Hepatocyte (in vitro differentiated cells): Measurements from ENCODE around the gene HOXA5. TPM values are rescaled to one million over a fixed set of nuclear protein-coding genes. Genes with fewer than 3 reads are reported as not detected.

Source experiments
- DNase-seq: peaks from one replicate; pipeline ENCODE4 v3.0.0-alpha.2; 2016; ENCODE audit warnings: low spot score
- H2AFZ ChIP-seq: fragments of 200-600 bp; sonication (generic); 2 replicates; pipeline ENCODE4 v1.6.0; 2016; ENCODE audit warnings: antibody characterized with exemption, mild to moderate bottlenecking
- H3K27ac ChIP-seq: fragments of 200-600 bp; sonication (generic); 2 replicates; pipeline ENCODE4 v1.5.1; 2016; ENCODE audit warnings: mild to moderate bottlenecking
- H3K27me3 ChIP-seq: fragments of 200-600 bp; sonication (generic); 2 replicates; pipeline ENCODE4 v1.6.1; 2016
- H3K36me3 ChIP-seq: fragments of 200-600 bp; sonication (generic); replicated peaks from 2 replicates; pipeline ENCODE4 v1.5.1; 2016; ENCODE audit warnings: low read depth; ENCODE audit not compliant: insufficient read depth
- H3K4me1 ChIP-seq: fragments of 200-600 bp; sonication (generic); 2 replicates; pipeline ENCODE4 v1.5.1; 2016; ENCODE audit warnings: mild to moderate bottlenecking, moderate library complexity; ENCODE audit not compliant: insufficient read depth
- H3K4me2 ChIP-seq: fragments of 200-600 bp; sonication (generic); 2 replicates; pipeline ENCODE4 v1.6.0; 2016
- H3K4me3 ChIP-seq: fragments of 200-600 bp; sonication (generic); 2 replicates; pipeline ENCODE4 v1.5.1; 2016; ENCODE audit warnings: mild to moderate bottlenecking
- H3K79me2 ChIP-seq: fragments of 200-600 bp; sonication (generic); 2 replicates; pipeline ENCODE4 v1.6.0; 2017; ENCODE audit warnings: mild to moderate bottlenecking
- H3K9me2 ChIP-seq: fragments of 200-600 bp; sonication (generic); replicated peaks from 2 replicates; pipeline ENCODE4 v1.6.0; 2017; ENCODE audit warnings: mild to moderate bottlenecking; ENCODE audit not compliant: insufficient read depth
- H3K9me3 ChIP-seq: fragments of 200-600 bp; sonication (generic); 2 replicates; pipeline ENCODE4 v1.5.1; 2016; ENCODE audit warnings: low read depth, mild to moderate bottlenecking
- H4K20me1 ChIP-seq: fragments of 200-600 bp; sonication (generic); 2 replicates; pipeline ENCODE4 v1.6.0; 2016; ENCODE audit warnings: mild to moderate bottlenecking; ENCODE audit not compliant: insufficient read depth, poor library complexity, severe bottlenecking
- EZH2 ChIP-seq: fragments of 200-600 bp; sonication (generic); IDR thresholded peaks from 2 replicates; pipeline ENCODE4 v1.6.1; 2016; ENCODE audit warnings: antibody characterized with exemption, mild to moderate bottlenecking, borderline replicate concordance
- EZH2phosphoT487 ChIP-seq: fragments of 200-600 bp; sonication (generic); IDR thresholded peaks from one replicate; pipeline ENCODE4 v1.6.1; 2018; ENCODE audit warnings: antibody characterized with exemption, mild to moderate bottlenecking, low read depth, moderate library complexity; ENCODE audit not compliant: unreplicated experiment, severe bottlenecking
- WGBS: methylation state at CpG from one replicate; pipeline ENCODE4 v1.1.6; 2016; ENCODE audit warnings: low lambda C conversion rate; ENCODE audit errors: missing lambda C conversion rate; 5-methylcytosine and 5-hydroxymethylcytosine counted together
- polyA plus RNA-seq: library from polyadenylated mRNA; unstranded; fragments of >200 nt; fragmentation: Nextera tagmentation; extraction: Ambion mirVana; gene quantifications from 2 replicates; pipeline ENCODE4 v1.2.1, GENCODE V29; 2016
- total RNA-seq: library from RNA; depleted of rRNA; stranded (reverse); fragments of >200 nt; gene quantifications from 2 replicates; pipeline ENCODE4 v1.2.3, GENCODE V29; 2014
- TF ChIP-seq, protein P1 (sequence below): fragments of 200-600 bp; sonication (generic); IDR thresholded peaks from 2 replicates; pipeline ENCODE4 v1.5.1; 2016; ENCODE audit warnings: antibody characterized with exemption, mild to moderate bottlenecking; ENCODE audit not compliant: poor library complexity

The HOXA5 gene
- total and polyA plus RNA-seq, 2 experiments from 2014 or later, result 0.70 to 0.92 TPM

DNA sequence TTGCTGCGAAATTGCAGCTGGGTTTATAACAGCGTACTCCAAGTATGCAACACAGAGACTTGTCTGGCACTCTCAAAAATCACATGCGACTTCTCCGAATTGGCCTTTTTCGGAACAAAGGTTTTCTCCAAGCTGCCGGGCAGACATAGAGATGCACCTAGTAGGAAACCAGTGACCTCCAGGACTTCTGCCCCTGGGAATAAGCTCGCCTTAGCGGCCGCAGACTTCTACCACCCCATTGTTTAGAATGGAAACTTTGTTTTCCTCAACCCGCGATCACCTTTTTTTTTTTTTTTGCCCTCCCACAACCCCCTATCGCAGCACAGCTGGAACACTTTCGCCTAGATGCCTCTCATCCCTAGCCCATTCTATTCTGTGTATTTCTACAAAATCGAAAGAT is 35.5 kb upstream of the HOXA5 start:
- H3K4me1 ChIP-seq, result peaks cover 31% of the 10 kb centered on the region
- WGBS, result 21% methylated on average over 14 of the region's 14 CpGs
- no peaks in the 10 kb centered on the region for H3K36me3 ChIP-seq
- no peak for DNase-seq
- peaks cover 92% of the 10 kb centered on the region for H3K27me3 ChIP-seq
- no peaks in the 10 kb centered on the region for H3K9me3 ChIP-seq
- peak overlapping the region; percentile 96 for H3K27ac ChIP-seq
- H3K4me2 ChIP-seq, result peak overlapping the region; percentile 96
- H4K20me1 ChIP-seq, result no peaks in the 10 kb centered on the region
- H3K9me2 ChIP-seq, result no peaks in the 10 kb centered on the region
- peak overlapping the region; percentile 40 for H3K4me3 ChIP-seq
- TF ChIP-seq, protein P1, sequence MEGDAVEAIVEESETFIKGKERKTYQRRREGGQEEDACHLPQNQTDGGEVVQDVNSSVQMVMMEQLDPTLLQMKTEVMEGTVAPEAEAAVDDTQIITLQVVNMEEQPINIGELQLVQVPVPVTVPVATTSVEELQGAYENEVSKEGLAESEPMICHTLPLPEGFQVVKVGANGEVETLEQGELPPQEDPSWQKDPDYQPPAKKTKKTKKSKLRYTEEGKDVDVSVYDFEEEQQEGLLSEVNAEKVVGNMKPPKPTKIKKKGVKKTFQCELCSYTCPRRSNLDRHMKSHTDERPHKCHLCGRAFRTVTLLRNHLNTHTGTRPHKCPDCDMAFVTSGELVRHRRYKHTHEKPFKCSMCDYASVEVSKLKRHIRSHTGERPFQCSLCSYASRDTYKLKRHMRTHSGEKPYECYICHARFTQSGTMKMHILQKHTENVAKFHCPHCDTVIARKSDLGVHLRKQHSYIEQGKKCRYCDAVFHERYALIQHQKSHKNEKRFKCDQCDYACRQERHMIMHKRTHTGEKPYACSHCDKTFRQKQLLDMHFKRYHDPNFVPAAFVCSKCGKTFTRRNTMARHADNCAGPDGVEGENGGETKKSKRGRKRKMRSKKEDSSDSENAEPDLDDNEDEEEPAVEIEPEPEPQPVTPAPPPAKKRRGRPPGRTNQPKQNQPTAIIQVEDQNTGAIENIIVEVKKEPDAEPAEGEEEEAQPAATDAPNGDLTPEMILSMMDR, result no peak
- TF ChIP-seq EZH2phosphoT487 (no peak), EZH2 (peak; percentile 62)
- peak overlapping the region; percentile 38 for H2AFZ ChIP-seq
- H3K79me2 ChIP-seq, result peaks cover 89% of the 10 kb centered on the region

DNA sequence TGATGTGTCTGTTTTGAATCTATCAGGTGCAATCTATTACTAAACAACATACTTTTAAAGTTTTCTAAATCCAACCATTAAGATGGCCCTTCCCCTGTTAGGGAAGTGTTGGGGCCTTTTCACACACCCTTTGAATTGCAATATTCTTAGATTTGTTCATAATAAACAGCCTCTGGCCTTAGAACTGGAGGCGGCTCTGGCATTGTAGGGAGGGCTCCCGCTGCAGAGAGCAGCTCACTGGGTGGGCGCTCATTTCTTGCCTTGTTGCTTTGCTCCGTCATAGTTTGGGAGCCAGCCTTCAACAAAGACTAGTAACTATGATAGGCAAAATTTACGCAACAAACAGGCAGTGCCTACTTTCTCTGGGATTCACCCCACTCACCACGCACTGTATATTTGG is 34.9 kb upstream of the HOXA5 start:
- peaks cover 31% of the 10 kb centered on the region for H3K4me1 ChIP-seq
- peaks cover 89% of the 10 kb centered on the region for H3K79me2 ChIP-seq
- H4K20me1 ChIP-seq, result no peaks in the 10 kb centered on the region
- no peak overlapping the region for H2AFZ ChIP-seq
- H3K36me3 ChIP-seq, result no peaks in the 10 kb centered on the region
- no peaks in the 10 kb centered on the region for H3K9me2 ChIP-seq
- H3K4me2 ChIP-seq, result peak overlapping the region; percentile 96
- no peak for TF ChIP-seq EZH2phosphoT487
- TF ChIP-seq EZH2, result no peak
- TF ChIP-seq, protein P1, result no peak
- peaks cover 92% of the 10 kb centered on the region for H3K27me3 ChIP-seq
- no peak for DNase-seq
- peak overlapping the region; percentile 96 for H3K27ac ChIP-seq
- WGBS, result 33% methylated on average over 6 of the region's 6 CpGs
- H3K4me3 ChIP-seq, result peak overlapping the region; percentile 40
- H3K9me3 ChIP-seq, result no peaks in the 10 kb centered on the region

DNA sequence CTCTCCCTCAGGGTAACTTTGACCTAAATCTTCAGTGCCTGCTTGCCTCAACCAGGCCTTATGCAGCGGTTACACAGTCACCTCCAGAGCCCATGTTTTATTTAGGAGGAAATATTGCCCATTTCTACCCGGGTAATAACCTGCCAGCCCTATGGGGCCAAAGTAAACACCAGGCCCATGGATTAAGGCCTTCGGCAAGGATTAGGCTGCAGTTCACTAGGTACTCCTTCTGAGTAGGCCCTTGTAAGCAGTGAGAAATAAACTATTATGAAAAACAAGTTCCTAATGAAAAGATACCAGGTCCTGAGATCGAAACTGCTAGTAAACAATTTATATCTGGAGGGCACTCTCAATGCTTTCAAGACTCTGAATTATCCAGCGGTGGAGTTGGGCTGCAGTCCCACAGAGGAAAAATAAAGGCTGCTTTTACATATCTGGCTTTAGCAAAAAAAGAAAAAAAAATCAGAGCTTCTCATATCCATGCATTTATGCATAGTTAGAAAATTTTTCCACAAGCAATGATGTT is 34.4 kb upstream of the HOXA5 start:
- H3K36me3 ChIP-seq, result no peaks in the 10 kb centered on the region
- peaks cover 89% of the 10 kb centered on the region for H3K79me2 ChIP-seq
- H4K20me1 ChIP-seq, result no peaks in the 10 kb centered on the region
- peak overlapping the region; percentile 96 for H3K4me2 ChIP-seq
- TF ChIP-seq, protein P1, result no peak
- TF ChIP-seq EZH2phosphoT487 (no peak), EZH2 (peak; percentile 8)
- peaks cover 92% of the 10 kb centered on the region for H3K27me3 ChIP-seq
- 28% methylated on average over 5 of the region's 5 CpGs for WGBS
- H3K4me3 ChIP-seq, result peak overlapping the region; percentile 40
- no peaks in the 10 kb centered on the region for H3K9me2 ChIP-seq
- no peak for DNase-seq
- no peak overlapping the region for H2AFZ ChIP-seq
- peaks cover 26% of the 10 kb centered on the region for H3K4me1 ChIP-seq
- peak overlapping the region; percentile 96 for H3K27ac ChIP-seq
- H3K9me3 ChIP-seq, result no peaks in the 10 kb centered on the region
